DND-41 (cell line): ENCODE measurements around the gene MTOR.

Experiments
- CTCF ChIP-seq: IDR thresholded peaks from 2 replicates; pipeline ENCODE4 v1.5.1; 2012; ENCODE audit warnings: borderline replicate concordance, low read length, moderate library complexity, mild to moderate bottlenecking; ENCODE audit not compliant: poor library complexity, severe bottlenecking; ENCODE audit errors: extremely low read depth
- EZH2 ChIP-seq: IDR thresholded peaks from 3 replicates; pipeline ENCODE4 v1.6.1; 2012; ENCODE audit warnings: borderline replicate concordance, low read depth, mild to moderate bottlenecking, moderate library complexity, low read length, inconsistent platforms; ENCODE audit not compliant: severe bottlenecking

- TF ChIP-seq EZH2 (no peak), CTCF (no peak)
Measured at GRCh38 chr1:11067716-11068599, 194.4 kb downstream of the MTOR start.
